Metanephros (tissue), 1 donor: ENCODE measurements around the gene AIG1. TPM values are rescaled to one million over a fixed set of nuclear protein-coding genes. Genes with fewer than 3 reads are reported as not detected.

Source experiments
- total RNA-seq: library from RNA; depleted of rRNA; stranded (reverse); fragments of >200 nt; gene quantifications from one replicate; pipeline ENCODE4 v1.2.3, GENCODE V29; 2014

AIG1 gene
- total RNA-seq = 39.7 TPM

GRCh38 chr6:143060806-143061596 lies at the start of gene AIG1:
TSS of gene AIG1 (plus strand) at chr6:143060889. CDS start at chr6:143060926, 37 bp downstream.

Other genes with a start within 250 kb of the AIG1 start
- gene HIVEP2, start 115.7 kb upstream of the AIG1 start, total RNA-seq = 23.4 TPM